GM21360 (cell line): ENCODE data around the gene SLC1A2.

Experiments used
- ATAC-seq: cut with Tn5 transposase; IDR thresholded peaks from one replicate; pipeline ENCODE4 v1.9.1; 2021; ENCODE audit warnings: mild to moderate bottlenecking, moderate library complexity; ENCODE audit not compliant: unreplicated experiment

The SLC1A2 gene

GRCh38 chr11:35277827-35278226, 141.5 kb downstream of the SLC1A2 start:
- ATAC-seq, result no peak

GRCh38 chr11:35276396-35277145, 142.8 kb downstream of the SLC1A2 start:
- no peak for ATAC-seq

GRCh38 chr11:35275786-35276170, 143.6 kb downstream of the SLC1A2 start:
- no peak for ATAC-seq

- ATAC-seq, result no peak
Observed at GRCh38 chr11:35274909-35275785, 144.2 kb downstream of the SLC1A2 start.

GRCh38 chr11:35272391-35272902, 146.9 kb downstream of the SLC1A2 start:
- ATAC-seq, result peak; percentile 86

- no peak for ATAC-seq
Observed at GRCh38 chr11:35271031-35271430, 148.3 kb downstream of the SLC1A2 start.

- ATAC-seq, result no peak
Observed at GRCh38 chr11:35270342-35270741, 149.0 kb downstream of the SLC1A2 start.

- ATAC-seq, result no peak
Observed at GRCh38 chr11:35267504-35267903, 151.9 kb downstream of the SLC1A2 start.

- ATAC-seq, result no peak
Observed at GRCh38 chr11:35265755-35266454, 153.5 kb downstream of the SLC1A2 start.

- no peak for ATAC-seq
Observed at GRCh38 chr11:35262735-35263134, 156.6 kb downstream of the SLC1A2 start.

- no peak for ATAC-seq
Observed at GRCh38 chr11:35262056-35262455, 157.3 kb downstream of the SLC1A2 start.

GRCh38 chr11:35261197-35261596, 158.2 kb downstream of the SLC1A2 start:
- ATAC-seq, result no peak

GRCh38 chr11:35260342-35260985, 158.9 kb downstream of the SLC1A2 start:
- ATAC-seq, result no peak

GRCh38 chr11:35259529-35259928, 159.8 kb downstream of the SLC1A2 start:
- no peak for ATAC-seq

GRCh38 chr11:35257281-35257680, 162.1 kb downstream of the SLC1A2 start:
- ATAC-seq, result peak; percentile 97

- ATAC-seq, result no peak
Observed at GRCh38 chr11:35256296-35256695, 163.1 kb downstream of the SLC1A2 start.

- ATAC-seq, result no peak
Observed at GRCh38 chr11:35255514-35255913, 163.8 kb downstream of the SLC1A2 start.

GRCh38 chr11:35253237-35253636, 166.1 kb downstream of the SLC1A2 start:
- no peak for ATAC-seq

- no peak for ATAC-seq
Observed at GRCh38 chr11:35250621-35251020, 168.7 kb downstream of the SLC1A2 start.

GRCh38 chr11:35250192-35250591, 169.2 kb downstream of the SLC1A2 start:
- no peak for ATAC-seq
